ENCODE data around the gene SCN4A. TPM values are rescaled to one million over a fixed set of nuclear protein-coding genes. Genes with fewer than 3 reads are reported as not detected.
"Not testable (repeated sequence)": the region's sequence is repeated elsewhere in the genome, so short reads cannot be mapped to it uniquely, and the experiment has no call there.

SCN4A gene
- total and polyA plus RNA-seq, 2 donors = 0.19 to 0.46 TPM

GRCh38 chr17:63917646-63918045, 55.1 kb downstream of the SCN4A start:
- no peak overlapping the region for H3K27ac ChIP-seq (ENCODE audit: low read depth in 1 of 2, low read length in 1 of 2)
- H3K36me3 ChIP-seq (ENCODE audit: control insufficient read depth in 2 of 2, insufficient read depth in 2 of 2, low read length in 1 of 2) = no peaks in the 10 kb centered on the region
- 94% methylated on average over 13 of the region's 13 CpGs for WGBS
- DNase-seq (ENCODE audit: low read depth in 6 of 9, low spot score in 9 of 9) = no peak
- no peaks in the 10 kb centered on the region for H3K9me3 ChIP-seq (ENCODE audit: control insufficient read depth in 2 of 2, insufficient read depth in 1 of 2, low read length in 1 of 2)
- no peaks in the 10 kb centered on the region for H3K27me3 ChIP-seq (ENCODE audit: control insufficient read depth in 2 of 2, insufficient read depth in 1 of 2, low read length in 1 of 2)
- no peak overlapping the region for H3K4me3 ChIP-seq (ENCODE audit: low read length in 2 of 2)
- H3K4me1 ChIP-seq (ENCODE audit: control insufficient read depth in 2 of 2, insufficient read depth in 2 of 2, low read length in 2 of 2) = no peaks in the 10 kb centered on the region

- H3K4me1 ChIP-seq (ENCODE audit: control insufficient read depth in 2 of 2, insufficient read depth in 2 of 2, low read length in 2 of 2); H3K27ac ChIP-seq (ENCODE audit: low read depth in 1 of 2, low read length in 1 of 2); H3K9me3 ChIP-seq (ENCODE audit: control insufficient read depth in 2 of 2, insufficient read depth in 1 of 2, low read length in 1 of 2); H3K36me3 ChIP-seq (ENCODE audit: control insufficient read depth in 2 of 2, insufficient read depth in 2 of 2, low read length in 1 of 2); H3K4me3 ChIP-seq (ENCODE audit: low read length in 2 of 2); DNase-seq (ENCODE audit: low read depth in 6 of 9, low spot score in 9 of 9); H3K27me3 ChIP-seq (ENCODE audit: control insufficient read depth in 2 of 2, insufficient read depth in 1 of 2, low read length in 1 of 2): not testable (repeated sequence)
- WGBS = 98% methylated on average over 11 of the region's 11 CpGs
Measured at GRCh38 chr17:63917206-63917605, 55.5 kb downstream of the SCN4A start.

- Histone ChIP-seq H3K9me3 (ENCODE audit: control insufficient read depth in 2 of 2, insufficient read depth in 1 of 2, low read length in 1 of 2) (no peaks in the 10 kb centered on the region), H3K4me1 (ENCODE audit: control insufficient read depth in 2 of 2, insufficient read depth in 2 of 2, low read length in 2 of 2) (no peaks in the 10 kb centered on the region), H3K27me3 (ENCODE audit: control insufficient read depth in 2 of 2, insufficient read depth in 1 of 2, low read length in 1 of 2) (no peaks in the 10 kb centered on the region), H3K4me3 (ENCODE audit: low read length in 2 of 2) (no peak overlapping the region), H3K27ac (ENCODE audit: low read depth in 1 of 2, low read length in 1 of 2) (no peak overlapping the region), H3K36me3 (ENCODE audit: control insufficient read depth in 2 of 2, insufficient read depth in 2 of 2, low read length in 1 of 2) (no peaks in the 10 kb centered on the region)
- 94% methylated on average over 12 of the region's 12 CpGs for WGBS
- DNase-seq (ENCODE audit: low read depth in 6 of 9, low spot score in 9 of 9) = no peak
Measured at GRCh38 chr17:63916566-63917185, 56.0 kb downstream of the SCN4A start.

GRCh38 chr17:63915753-63916152, 57.0 kb downstream of the SCN4A start:
- WGBS = 91% methylated on average over 10 of the region's 10 CpGs
- H3K27ac ChIP-seq (ENCODE audit: low read depth in 1 of 2, low read length in 1 of 2); H3K36me3 ChIP-seq (ENCODE audit: control insufficient read depth in 2 of 2, insufficient read depth in 2 of 2, low read length in 1 of 2); H3K27me3 ChIP-seq (ENCODE audit: control insufficient read depth in 2 of 2, insufficient read depth in 1 of 2, low read length in 1 of 2); H3K9me3 ChIP-seq (ENCODE audit: control insufficient read depth in 2 of 2, insufficient read depth in 1 of 2, low read length in 1 of 2); DNase-seq (ENCODE audit: low read depth in 6 of 9, low spot score in 9 of 9); H3K4me1 ChIP-seq (ENCODE audit: control insufficient read depth in 2 of 2, insufficient read depth in 2 of 2, low read length in 2 of 2); H3K4me3 ChIP-seq (ENCODE audit: low read length in 2 of 2): not testable (repeated sequence)

- no peaks in the 10 kb centered on the region for H3K4me1 ChIP-seq (ENCODE audit: control insufficient read depth in 2 of 2, insufficient read depth in 2 of 2, low read length in 2 of 2)
- 97% methylated on average over 7 of the region's 7 CpGs for WGBS
Measured at GRCh38 chr17:63914471-63914870, 58.2 kb downstream of the SCN4A start.

GRCh38 chr17:63911657-63912100, 61.0 kb downstream of the SCN4A start:
- WGBS = 50% methylated on average over 8 of the region's 8 CpGs
- peak in 4 of 9 donors; percentile 35 to 66 (median 59) for DNase-seq (ENCODE audit: low read depth in 6 of 9, low spot score in 9 of 9)
- Histone ChIP-seq H3K4me1 (ENCODE audit: control insufficient read depth in 2 of 2, insufficient read depth in 2 of 2, low read length in 2 of 2) (no peaks in the 10 kb centered on the region), H3K9me3 (ENCODE audit: control insufficient read depth in 2 of 2, insufficient read depth in 1 of 2, low read length in 1 of 2) (no peaks in the 10 kb centered on the region), H3K27ac (ENCODE audit: low read depth in 1 of 2, low read length in 1 of 2) (no peak overlapping the region), H3K27me3 (ENCODE audit: control insufficient read depth in 2 of 2, insufficient read depth in 1 of 2, low read length in 1 of 2) (peaks cover 0 to 5% of the 10 kb centered on the region in 2 donors), H3K36me3 (ENCODE audit: control insufficient read depth in 2 of 2, insufficient read depth in 2 of 2, low read length in 1 of 2) (no peaks in the 10 kb centered on the region), H3K4me3 (ENCODE audit: low read length in 2 of 2) (no peak overlapping the region)

More at GRCh38 chr17:63914471-63914870, 58.2 kb downstream of the SCN4A start:
- no peaks in the 10 kb centered on the region for H3K9me3 ChIP-seq (ENCODE audit: control insufficient read depth in 2 of 2, insufficient read depth in 1 of 2, low read length in 1 of 2)
- no peak for DNase-seq (ENCODE audit: low read depth in 6 of 9, low spot score in 9 of 9)
- H3K36me3 ChIP-seq (ENCODE audit: control insufficient read depth in 2 of 2, insufficient read depth in 2 of 2, low read length in 1 of 2) = no peaks in the 10 kb centered on the region
- peaks cover 0 to 5% of the 10 kb centered on the region in 2 donors for H3K27me3 ChIP-seq (ENCODE audit: control insufficient read depth in 2 of 2, insufficient read depth in 1 of 2, low read length in 1 of 2)
- H3K4me3 ChIP-seq (ENCODE audit: low read length in 2 of 2) = no peak overlapping the region
- H3K27ac ChIP-seq (ENCODE audit: low read depth in 1 of 2, low read length in 1 of 2) = no peak overlapping the region

- Histone ChIP-seq H3K36me3 (ENCODE audit: control insufficient read depth in 2 of 2, insufficient read depth in 2 of 2, low read length in 1 of 2) (no peaks in the 10 kb centered on the region), H3K27me3 (ENCODE audit: control insufficient read depth in 2 of 2, insufficient read depth in 1 of 2, low read length in 1 of 2) (peaks cover 0 to 5% of the 10 kb centered on the region in 2 donors), H3K27ac (ENCODE audit: low read depth in 1 of 2, low read length in 1 of 2) (no peak within 1 kb of the TSS), H3K4me1 (ENCODE audit: control insufficient read depth in 2 of 2, insufficient read depth in 2 of 2, low read length in 2 of 2) (no peaks in the 10 kb centered on the region), H3K4me3 (ENCODE audit: low read length in 2 of 2) (no peak within 1 kb of the TSS), H3K9me3 (ENCODE audit: control insufficient read depth in 2 of 2, insufficient read depth in 1 of 2, low read length in 1 of 2) (no peaks in the 10 kb centered on the region)
- no peak for DNase-seq (ENCODE audit: low read depth in 6 of 9, low spot score in 9 of 9)
- 84% methylated on average over 15 of the region's 15 CpGs for WGBS
Measured at GRCh38 chr17:63911041-63911635, 61.6 kb downstream of the SCN4A start, which contains the start of gene CSHL1. Gene CSHL1, minus strand, starts transcription at chr17:63911258. Its CDS starts 62 bp downstream, at chr17:63911196.

GRCh38 chr17:63910096-63910495, 62.6 kb downstream of the SCN4A start:
- Histone ChIP-seq H3K27me3 (ENCODE audit: control insufficient read depth in 2 of 2, insufficient read depth in 1 of 2, low read length in 1 of 2) (peaks cover 0 to 5% of the 10 kb centered on the region in 2 donors), H3K36me3 (ENCODE audit: control insufficient read depth in 2 of 2, insufficient read depth in 2 of 2, low read length in 1 of 2) (no peaks in the 10 kb centered on the region), H3K4me3 (ENCODE audit: low read length in 2 of 2) (no peak overlapping the region), H3K27ac (ENCODE audit: low read depth in 1 of 2, low read length in 1 of 2) (no peak overlapping the region), H3K9me3 (ENCODE audit: control insufficient read depth in 2 of 2, insufficient read depth in 1 of 2, low read length in 1 of 2) (no peaks in the 10 kb centered on the region), H3K4me1 (ENCODE audit: control insufficient read depth in 2 of 2, insufficient read depth in 2 of 2, low read length in 2 of 2) (no peaks in the 10 kb centered on the region)
- DNase-seq (ENCODE audit: low read depth in 6 of 9, low spot score in 9 of 9) = no peak
- WGBS = 88% methylated on average over 14 of the region's 14 CpGs

- not testable (repeated sequence) for H3K9me3 ChIP-seq (ENCODE audit: control insufficient read depth in 2 of 2, insufficient read depth in 1 of 2, low read length in 1 of 2); H3K4me3 ChIP-seq (ENCODE audit: low read length in 2 of 2); H3K27ac ChIP-seq (ENCODE audit: low read depth in 1 of 2, low read length in 1 of 2); H3K27me3 ChIP-seq (ENCODE audit: control insufficient read depth in 2 of 2, insufficient read depth in 1 of 2, low read length in 1 of 2); H3K36me3 ChIP-seq (ENCODE audit: control insufficient read depth in 2 of 2, insufficient read depth in 2 of 2, low read length in 1 of 2); DNase-seq (ENCODE audit: low read depth in 6 of 9, low spot score in 9 of 9); H3K4me1 ChIP-seq (ENCODE audit: control insufficient read depth in 2 of 2, insufficient read depth in 2 of 2, low read length in 2 of 2)
- WGBS = 96% methylated on average over 10 of the region's 10 CpGs
Measured at GRCh38 chr17:63909586-63909985, 63.1 kb downstream of the SCN4A start.

Data from thymus (tissue), 11 donors.